Measurements from ENCODE around the gene POLR2F. TPM values are rescaled to one million over a fixed set of nuclear protein-coding genes. Genes with fewer than 3 reads are reported as not detected.

POLR2F gene
- total RNA-seq, 1 donor = 8.4 TPM

GRCh38 chr22:37994982-37995381 lies 41.5 kb downstream of the POLR2F start:
- Histone ChIP-seq H3K9me3 (ENCODE audit: low read depth, low read length) (no peaks in the 10 kb centered on the region), H3K4me1 (ENCODE audit: insufficient read depth, low read length) (peaks cover 26% of the 10 kb centered on the region), H3K27me3 (ENCODE audit: insufficient read depth, low read length) (no peaks in the 10 kb centered on the region), H3K4me3 (ENCODE audit: low read length) (no peak overlapping the region)

DNA sequence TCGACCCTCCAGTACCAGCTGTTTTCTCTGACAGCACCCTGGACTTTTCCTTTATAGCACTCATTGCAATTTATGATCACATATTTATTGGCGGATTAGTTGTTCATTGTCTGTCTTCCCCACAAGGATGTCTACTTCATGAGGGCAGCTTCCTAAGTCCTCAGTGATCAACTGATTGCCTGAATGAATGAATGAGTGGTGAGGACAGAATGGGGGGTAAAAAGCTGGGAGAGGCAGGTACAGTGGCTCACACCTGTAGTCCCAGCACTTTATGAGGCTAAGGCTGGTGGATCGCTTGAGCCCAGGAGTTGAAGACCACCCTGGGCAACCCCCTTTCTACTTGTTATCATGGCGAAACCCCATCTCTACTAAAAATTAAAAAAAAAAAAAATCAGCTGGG lies 42.0 kb downstream of the POLR2F start:
- Histone ChIP-seq H3K27me3 (ENCODE audit: insufficient read depth, low read length) (no peaks in the 10 kb centered on the region), H3K4me3 (ENCODE audit: low read length) (no peak overlapping the region), H3K9me3 (ENCODE audit: low read depth, low read length) (no peaks in the 10 kb centered on the region), H3K4me1 (ENCODE audit: insufficient read depth, low read length) (peaks cover 26% of the 10 kb centered on the region)

GRCh38 chr22:37996079-37996478 lies 42.6 kb downstream of the POLR2F start:
- peaks cover 26% of the 10 kb centered on the region for H3K4me1 ChIP-seq (ENCODE audit: insufficient read depth, low read length)
- H3K27me3 ChIP-seq (ENCODE audit: insufficient read depth, low read length) = no peaks in the 10 kb centered on the region

DNA sequence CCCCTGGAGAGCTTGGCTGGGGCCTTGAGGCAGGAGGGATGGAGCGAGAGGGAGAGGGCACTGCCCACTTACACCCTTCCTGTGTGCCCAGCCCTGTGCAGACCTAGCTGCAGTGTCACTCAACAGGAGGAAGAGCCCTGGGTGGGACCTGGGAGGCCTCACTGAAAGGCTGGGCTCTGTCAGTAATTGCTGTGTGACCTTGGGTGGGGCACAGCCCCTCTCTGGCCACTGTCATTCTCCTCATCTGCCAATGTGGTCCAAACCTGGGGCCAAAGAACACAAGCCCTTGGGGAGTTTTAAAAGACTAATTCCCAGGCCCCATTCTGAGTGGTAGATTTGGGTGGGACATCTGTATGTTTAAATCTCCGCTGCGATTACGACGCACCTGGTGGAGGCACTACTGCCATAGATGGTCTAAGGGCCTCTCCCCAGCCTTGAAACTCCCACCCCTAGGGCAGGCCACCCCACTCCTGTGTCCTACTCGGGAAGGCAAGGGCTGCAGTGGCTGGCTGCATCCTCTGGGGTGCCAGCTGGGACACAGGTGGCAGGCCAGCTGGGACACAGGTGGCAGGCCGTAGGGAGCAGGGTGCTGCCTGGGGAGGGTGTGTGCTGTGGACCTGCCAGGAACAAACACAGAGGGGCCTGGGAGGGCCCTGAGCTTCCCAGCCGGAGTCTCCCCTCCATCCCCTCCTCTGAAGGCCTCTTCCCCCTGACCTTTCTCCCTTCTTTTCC lies 43.2 kb downstream of the POLR2F start:
- Histone ChIP-seq H3K4me3 (ENCODE audit: low read length) (no peak overlapping the region), H3K27me3 (ENCODE audit: insufficient read depth, low read length) (no peaks in the 10 kb centered on the region), H3K9me3 (ENCODE audit: low read depth, low read length) (no peaks in the 10 kb centered on the region), H3K4me1 (ENCODE audit: insufficient read depth, low read length) (peaks cover 26% of the 10 kb centered on the region)

More at GRCh38 chr22:37996079-37996478, 42.6 kb downstream of the POLR2F start:
- Histone ChIP-seq H3K4me3 (ENCODE audit: low read length) (no peak overlapping the region), H3K9me3 (ENCODE audit: low read depth, low read length) (no peaks in the 10 kb centered on the region)

GRCh38 chr22:37998543-37998942 lies 45.0 kb downstream of the POLR2F start:
- H3K27me3 ChIP-seq (ENCODE audit: insufficient read depth, low read length) = no peaks in the 10 kb centered on the region
- H3K9me3 ChIP-seq (ENCODE audit: low read depth, low read length) = no peaks in the 10 kb centered on the region
- H3K4me3 ChIP-seq (ENCODE audit: low read length) = no peak overlapping the region
- H3K4me1 ChIP-seq (ENCODE audit: insufficient read depth, low read length) = peaks cover 26% of the 10 kb centered on the region

GRCh38 chr22:37999236-37999635 lies 45.7 kb downstream of the POLR2F start:
- Histone ChIP-seq H3K4me1 (ENCODE audit: insufficient read depth, low read length) (peaks cover 26% of the 10 kb centered on the region), H3K27me3 (ENCODE audit: insufficient read depth, low read length) (no peaks in the 10 kb centered on the region), H3K9me3 (ENCODE audit: low read depth, low read length) (no peaks in the 10 kb centered on the region), H3K4me3 (ENCODE audit: low read length) (no peak overlapping the region)

GRCh38 chr22:37999640-38000272 lies 46.3 kb downstream of the POLR2F start:
- Histone ChIP-seq H3K4me1 (ENCODE audit: insufficient read depth, low read length) (peaks cover 24% of the 10 kb centered on the region), H3K9me3 (ENCODE audit: low read depth, low read length) (no peaks in the 10 kb centered on the region), H3K4me3 (ENCODE audit: low read length) (no peak overlapping the region), H3K27me3 (ENCODE audit: insufficient read depth, low read length) (no peaks in the 10 kb centered on the region)

DNA sequence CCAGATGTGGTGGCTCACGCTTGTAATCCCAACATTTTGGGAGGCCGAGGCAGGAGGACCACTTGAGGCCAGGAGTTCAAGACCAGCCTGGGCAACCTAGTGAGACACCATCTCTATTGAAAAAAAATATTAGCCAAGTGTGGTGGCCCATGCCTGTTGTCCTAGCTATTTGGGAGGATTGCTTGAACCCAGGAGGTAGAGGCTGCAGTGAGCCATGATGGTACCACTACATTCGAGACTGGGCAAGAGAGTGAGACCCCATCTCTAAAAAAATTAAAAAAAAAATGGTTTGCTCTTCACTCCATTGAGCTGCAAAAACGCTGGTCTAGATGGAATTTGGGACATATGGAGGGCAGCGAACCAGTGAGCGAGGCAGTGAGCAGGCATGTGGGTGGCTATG lies 52.4 kb downstream of the POLR2F start:
- Histone ChIP-seq H3K27me3 (ENCODE audit: insufficient read depth, low read length) (no peaks in the 10 kb centered on the region), H3K4me1 (ENCODE audit: insufficient read depth, low read length) (no peaks in the 10 kb centered on the region), H3K4me3 (ENCODE audit: low read length) (no peak overlapping the region), H3K9me3 (ENCODE audit: low read depth, low read length) (no peaks in the 10 kb centered on the region)

- Histone ChIP-seq H3K9me3 (ENCODE audit: low read depth, low read length) (no peaks in the 10 kb centered on the region), H3K4me3 (ENCODE audit: low read length) (no peak overlapping the region), H3K4me1 (ENCODE audit: insufficient read depth, low read length) (no peaks in the 10 kb centered on the region), H3K27me3 (ENCODE audit: insufficient read depth, low read length) (no peaks in the 10 kb centered on the region)
Measured at GRCh38 chr22:38006906-38007305, 53.4 kb downstream of the POLR2F start.

DNA sequence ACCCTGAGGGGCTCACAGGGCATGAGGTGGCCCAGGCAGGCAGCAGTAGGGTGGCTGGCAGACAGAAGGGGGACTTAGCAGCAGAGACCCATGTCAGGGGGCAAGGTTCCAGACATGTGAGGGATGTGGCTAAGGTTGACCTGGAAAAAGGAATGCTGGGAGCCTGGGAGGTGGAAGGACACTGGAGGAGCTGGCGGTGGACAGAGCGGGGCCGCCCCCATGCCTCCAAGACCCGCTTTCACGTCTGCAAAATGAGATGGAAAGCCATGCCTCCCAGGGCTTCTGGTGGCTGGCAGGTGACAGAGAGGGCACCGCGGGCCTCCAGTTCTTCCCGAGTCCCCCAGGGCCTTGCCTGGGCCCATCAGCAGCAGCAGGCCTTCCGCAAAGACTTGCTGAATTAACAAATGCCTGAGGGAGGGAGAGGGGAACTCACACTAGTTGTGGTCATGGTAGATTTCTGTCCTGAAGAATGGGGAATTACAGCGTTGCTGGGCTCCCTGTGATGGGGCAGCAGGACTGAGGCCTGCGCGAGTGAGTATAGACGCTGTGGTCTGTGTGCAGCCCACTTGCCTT lies 53.9 kb downstream of the POLR2F start:
- no peaks in the 10 kb centered on the region for H3K9me3 ChIP-seq (ENCODE audit: low read depth, low read length)
- H3K4me1 ChIP-seq (ENCODE audit: insufficient read depth, low read length) = no peaks in the 10 kb centered on the region
- H3K4me3 ChIP-seq (ENCODE audit: low read length) = no peak overlapping the region
- no peaks in the 10 kb centered on the region for H3K27me3 ChIP-seq (ENCODE audit: insufficient read depth, low read length)

DNA sequence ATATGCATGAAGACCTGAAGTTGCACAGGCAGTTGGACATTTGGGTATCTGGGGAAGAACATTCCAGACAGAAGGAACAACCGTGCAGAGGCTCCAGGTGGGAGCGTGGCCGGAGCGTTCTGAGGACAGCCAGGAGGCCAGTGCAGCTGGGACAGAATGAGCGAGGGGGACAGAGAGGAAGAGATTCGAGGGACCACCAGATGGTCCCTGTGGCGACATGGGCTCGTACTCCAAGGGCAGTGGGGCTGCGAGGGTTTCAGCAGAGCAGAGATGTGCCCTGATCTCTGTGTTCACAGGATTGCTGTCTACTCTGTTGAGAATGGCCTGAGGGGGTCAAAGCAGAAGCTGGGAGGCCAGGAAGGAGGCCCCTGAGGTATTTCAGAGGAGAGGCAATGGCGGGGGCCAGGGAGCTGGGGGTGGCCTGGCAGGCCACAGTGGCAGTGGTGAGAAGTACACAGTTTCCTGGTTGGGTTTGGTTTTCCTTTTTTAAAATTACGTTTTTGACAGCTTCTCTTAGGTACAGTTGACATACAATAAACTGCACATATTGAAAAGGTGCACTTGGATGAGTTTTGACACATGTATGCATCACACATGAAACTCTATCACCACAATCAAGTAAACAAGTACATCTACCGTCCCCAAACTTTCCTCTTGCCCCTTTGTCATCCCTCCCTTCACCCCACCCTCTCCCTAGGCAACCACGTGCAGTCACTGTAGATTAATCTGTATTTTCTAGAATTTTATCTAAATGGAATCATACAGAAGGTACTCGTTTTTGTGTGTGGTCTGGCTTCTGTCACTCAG lies 55.7 kb downstream of the POLR2F start:
- Histone ChIP-seq H3K4me3 (ENCODE audit: low read length) (no peak overlapping the region), H3K4me1 (ENCODE audit: insufficient read depth, low read length) (no peaks in the 10 kb centered on the region), H3K9me3 (ENCODE audit: low read depth, low read length) (no peaks in the 10 kb centered on the region)

GRCh38 chr22:38012604-38013072 lies 59.1 kb downstream of the POLR2F start:
- Histone ChIP-seq H3K4me1 (ENCODE audit: insufficient read depth, low read length) (no peaks in the 10 kb centered on the region), H3K4me3 (ENCODE audit: low read length) (no peak overlapping the region), H3K9me3 (ENCODE audit: low read depth, low read length) (no peaks in the 10 kb centered on the region), H3K27me3 (ENCODE audit: insufficient read depth, low read length) (no peaks in the 10 kb centered on the region)

More for the DNA sequence above, 55.7 kb downstream of the POLR2F start:
- H3K27me3 ChIP-seq (ENCODE audit: insufficient read depth, low read length) = no peaks in the 10 kb centered on the region

DNA sequence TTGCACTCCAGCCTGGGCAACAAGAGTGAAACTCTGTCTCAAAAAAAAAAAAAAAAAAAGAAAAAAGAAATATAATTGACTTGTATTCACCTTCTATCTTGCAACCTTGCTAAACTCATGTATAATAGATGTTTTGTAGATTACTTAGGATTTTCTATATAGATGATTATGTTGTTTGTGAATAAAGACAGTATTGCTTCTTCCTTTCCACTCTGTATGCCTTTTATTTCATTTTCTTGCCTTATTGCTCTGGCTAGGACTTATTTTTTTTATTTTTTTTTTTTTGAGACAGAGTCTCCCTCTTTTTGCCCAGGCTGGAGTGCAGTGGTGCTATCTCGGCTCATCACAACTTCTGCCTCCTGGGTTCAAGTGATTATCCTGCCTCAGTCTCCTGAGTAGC lies 60.6 kb downstream of the POLR2F start:
- H3K27me3 ChIP-seq (ENCODE audit: insufficient read depth, low read length) = no peaks in the 10 kb centered on the region
- H3K4me3 ChIP-seq (ENCODE audit: low read length) = no peak overlapping the region
- H3K9me3 ChIP-seq (ENCODE audit: low read depth, low read length) = no peaks in the 10 kb centered on the region
- no peaks in the 10 kb centered on the region for H3K4me1 ChIP-seq (ENCODE audit: insufficient read depth, low read length)

DNA sequence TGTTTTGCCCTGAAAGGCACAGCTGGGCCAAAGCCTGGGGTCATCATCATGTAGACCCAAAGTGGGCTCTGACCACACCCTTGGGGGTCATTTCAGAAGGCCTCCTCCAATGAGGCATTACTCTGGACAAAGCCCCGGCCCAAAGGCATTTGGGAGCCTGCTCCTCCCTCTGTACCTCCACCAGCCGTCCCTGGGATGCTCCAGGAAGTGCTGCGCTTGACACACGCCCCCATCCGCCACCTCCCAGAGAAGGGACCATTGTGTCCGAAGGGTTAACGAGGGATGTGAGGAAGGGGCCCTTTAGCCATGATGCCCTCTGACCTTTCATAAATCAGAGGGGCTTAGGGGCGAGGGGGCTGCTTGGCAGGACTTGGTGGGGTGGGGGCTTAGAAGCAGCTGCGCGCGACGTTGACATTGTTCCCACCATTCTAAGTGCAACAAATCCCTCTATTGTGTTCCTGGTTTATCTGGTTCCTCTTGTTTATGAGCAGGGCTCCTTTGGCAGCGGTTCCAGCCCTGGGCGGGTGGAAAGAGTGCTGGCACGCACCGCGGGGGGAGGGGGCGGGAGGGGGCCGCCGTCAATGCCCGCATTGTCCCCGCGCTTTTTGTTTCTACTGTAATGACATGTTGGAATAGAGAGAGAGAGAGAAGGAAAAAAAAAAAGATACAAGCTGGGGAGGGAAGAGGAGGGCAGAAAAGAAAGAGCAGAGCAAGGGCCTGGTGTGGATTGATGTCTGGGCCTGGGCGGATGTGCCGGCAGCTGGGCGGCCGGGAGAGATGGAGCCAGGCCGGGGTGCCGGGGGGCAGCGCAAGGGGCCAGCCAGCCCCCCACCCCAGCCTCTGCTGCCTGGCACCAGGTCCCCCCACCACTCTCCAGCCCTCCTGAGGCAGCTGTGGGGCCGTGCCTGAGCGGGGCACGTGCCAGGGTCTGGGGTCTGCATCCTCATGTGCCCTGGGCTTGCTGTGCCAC lies 63.0 kb downstream of the POLR2F start:
- H3K4me1 ChIP-seq (ENCODE audit: insufficient read depth, low read length) = no peaks in the 10 kb centered on the region
- H3K27me3 ChIP-seq (ENCODE audit: insufficient read depth, low read length) = no peaks in the 10 kb centered on the region
- no peaks in the 10 kb centered on the region for H3K9me3 ChIP-seq (ENCODE audit: low read depth, low read length)
- H3K4me3 ChIP-seq (ENCODE audit: low read length) = no peak overlapping the region
